ENCODE results near the gene STT3B.
A peak's percentile ranks its signal among the peaks of the same experiment; 100 is the strongest.
"Not testable (repeated sequence)": the region's sequence is repeated elsewhere in the genome, so short reads cannot be mapped to it uniquely, and the experiment has no call there.

Gene STT3B

DNA sequence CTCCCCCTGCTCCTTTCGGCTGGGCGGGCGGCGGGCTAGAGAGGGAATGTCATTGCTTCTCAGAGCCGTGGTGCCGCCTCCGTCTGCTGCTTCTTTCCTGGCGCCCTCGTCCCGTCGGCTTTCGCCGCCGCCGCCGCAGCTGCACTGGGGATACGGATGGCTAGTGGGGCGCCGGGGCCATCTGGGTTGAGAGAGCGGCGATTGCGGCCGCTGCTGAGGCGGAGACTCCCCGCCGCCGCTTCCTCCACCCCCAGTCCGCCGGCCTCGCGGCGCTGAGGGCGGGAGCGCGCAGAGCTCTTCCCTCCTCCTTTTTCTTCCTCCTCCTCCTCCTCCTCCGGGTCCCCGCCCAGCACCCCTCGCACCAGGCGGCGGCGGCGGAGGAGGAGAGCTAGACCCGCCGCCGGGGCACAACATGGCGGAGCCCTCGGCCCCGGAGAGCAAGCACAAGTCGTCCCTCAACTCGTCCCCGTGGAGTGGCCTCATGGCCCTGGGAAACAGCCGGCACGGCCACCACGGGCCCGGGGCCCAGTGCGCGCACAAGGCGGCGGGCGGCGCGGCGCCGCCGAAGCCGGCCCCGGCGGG lies at the start of gene STT3B:
Gene STT3B (plus strand): TSS at position 339 of the 582 bp plus-strand sequence. CDS start 74 bp downstream, at position 413.
- DNase-seq (ENCODE audit: low read depth), result peak; percentile 59

- no peak for DNase-seq (ENCODE audit: low read depth)
Measured at GRCh38 chr3:31483776-31484175, 48.9 kb upstream of the STT3B start.

GRCh38 chr3:31485196-31485595 lies 47.5 kb upstream of the STT3B start:
- DNase-seq (ENCODE audit: low read depth), result no peak

DNA sequence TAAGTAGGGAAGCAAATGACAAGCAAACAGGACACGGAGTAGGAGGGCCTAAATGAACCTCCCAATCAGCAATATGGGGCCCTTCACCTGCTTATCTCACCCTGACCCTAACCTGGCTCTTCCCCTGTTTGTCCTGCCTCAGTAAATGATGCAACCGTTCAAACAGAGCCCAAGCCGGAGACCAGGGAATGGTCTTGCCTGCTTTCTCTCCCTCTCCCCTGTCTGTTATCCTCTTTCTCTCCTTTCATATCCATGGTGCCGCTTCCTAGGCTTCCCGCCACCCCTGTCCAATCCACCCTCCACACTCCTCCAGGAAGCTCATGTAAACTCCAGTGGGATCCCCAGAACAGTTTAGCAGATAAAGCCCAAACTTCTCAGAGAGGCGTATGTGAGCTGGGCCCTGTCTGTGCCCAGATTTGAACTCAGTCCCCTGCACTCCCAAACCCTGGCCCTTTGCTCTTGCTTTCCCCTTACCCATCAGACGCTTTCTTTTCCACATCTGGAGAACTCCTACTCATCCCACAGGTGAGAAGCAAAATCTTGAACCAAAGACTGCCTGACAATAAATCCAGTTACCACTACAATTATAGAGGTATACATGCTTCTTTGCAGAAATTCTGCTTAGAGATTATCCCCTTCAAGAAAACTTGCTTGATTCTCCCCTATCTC lies 45.7 kb upstream of the STT3B start:
- DNase-seq (ENCODE audit: low read depth), result no peak

DNA sequence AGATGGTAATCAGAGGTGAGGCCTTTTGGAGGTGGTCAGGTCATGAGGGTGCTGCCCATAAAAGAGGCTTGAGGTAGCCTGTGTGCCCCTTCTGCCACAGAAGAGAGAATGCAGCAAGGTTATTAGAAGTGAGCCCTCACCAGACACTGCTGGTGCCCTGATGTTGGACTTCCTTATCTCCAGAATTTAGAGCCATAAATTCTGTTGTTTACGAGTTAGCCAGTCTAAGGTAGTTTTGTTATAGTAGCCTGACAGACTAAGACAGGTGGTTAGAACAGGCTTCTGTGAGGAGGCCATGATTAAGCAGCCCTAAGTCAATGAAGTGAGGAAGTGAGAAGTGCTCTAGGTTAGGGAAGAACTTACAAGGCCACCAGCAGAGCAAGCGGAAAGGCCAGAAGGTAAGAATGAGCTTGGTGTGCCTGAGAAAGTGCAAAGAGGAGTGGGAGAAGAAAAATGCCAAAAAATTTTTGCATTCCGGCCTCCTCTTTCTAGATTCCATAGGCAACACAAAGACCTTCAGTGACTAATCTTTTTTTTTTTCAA lies 44.2 kb upstream of the STT3B start:
- DNase-seq (ENCODE audit: low read depth), result no peak

DNA sequence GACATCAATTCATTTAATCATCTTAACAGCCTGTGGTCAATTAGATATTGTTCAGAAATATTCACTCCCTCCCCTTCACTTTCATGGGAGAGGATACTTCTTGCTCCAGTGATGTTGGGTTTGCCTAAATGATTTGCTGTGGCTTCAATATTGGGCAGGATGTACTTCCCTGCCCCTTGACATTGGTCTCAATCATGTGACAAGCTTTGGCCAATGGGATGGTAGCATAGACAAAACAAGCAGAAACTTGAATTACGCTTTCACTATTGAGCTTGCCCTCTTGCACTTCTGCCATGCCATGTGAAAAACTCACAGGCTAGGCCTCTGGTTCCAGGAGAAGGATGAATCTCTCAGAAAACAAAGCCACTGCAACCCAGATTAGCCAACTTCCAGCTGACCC lies 42.2 kb upstream of the STT3B start:
- DNase-seq (ENCODE audit: low read depth), result no peak

DNA sequence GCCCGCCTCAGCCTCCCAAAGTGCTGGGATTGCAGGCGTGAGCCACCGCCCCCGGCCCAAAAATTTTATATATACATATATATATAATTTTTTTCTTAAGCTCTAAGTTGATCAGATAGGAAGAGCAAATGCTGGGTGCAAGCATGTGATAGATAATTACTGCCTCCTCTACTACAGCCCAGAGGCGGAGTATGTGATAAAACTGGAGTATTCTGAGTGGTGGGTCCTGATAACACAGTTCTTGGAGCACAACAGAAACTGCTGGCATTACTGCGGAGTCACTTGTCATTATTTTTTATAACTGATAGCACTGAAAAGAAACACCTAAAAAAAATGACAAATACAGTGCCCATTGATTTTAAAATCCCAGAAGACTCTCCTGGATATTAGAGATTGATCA lies 41.1 kb upstream of the STT3B start:
- DNase-seq (ENCODE audit: low read depth), result no peak

- DNase-seq (ENCODE audit: low read depth), result no peak
Measured at GRCh38 chr3:31493149-31493548, 39.6 kb upstream of the STT3B start.

DNA sequence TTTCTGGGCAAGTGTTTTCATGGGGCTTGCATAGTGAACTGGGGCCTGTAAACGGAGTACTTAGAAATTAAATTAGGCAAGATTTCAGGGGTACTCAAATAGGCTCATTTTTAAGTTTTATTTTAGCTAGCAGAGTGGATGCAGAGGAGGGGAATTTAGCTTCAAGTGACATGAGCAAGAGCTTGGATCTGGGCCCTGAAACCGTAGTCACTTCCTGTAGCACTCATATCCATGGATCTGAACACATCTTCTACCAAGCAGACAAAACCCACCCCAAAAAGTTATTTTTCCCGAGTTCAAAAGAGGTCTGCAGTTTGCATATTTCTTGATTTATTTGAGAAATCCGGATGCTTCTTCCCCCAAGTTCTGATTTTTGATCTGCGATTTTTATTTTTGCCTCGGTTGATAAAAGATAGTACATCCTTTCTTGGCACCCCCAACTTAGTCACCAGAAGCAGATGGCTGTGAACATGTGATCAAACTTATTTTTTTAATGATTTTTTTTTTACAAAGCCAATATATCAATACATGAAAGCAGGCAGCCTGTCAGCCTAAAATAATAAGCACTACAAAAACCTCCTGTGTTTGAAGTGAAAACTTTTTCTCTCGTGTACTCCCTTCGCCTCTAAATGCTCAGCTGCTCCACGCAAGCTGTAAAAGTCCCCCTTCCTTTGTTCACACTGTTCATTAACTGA lies 36.6 kb upstream of the STT3B start:
- no peak for DNase-seq (ENCODE audit: low read depth)

GRCh38 chr3:31498791-31499190 lies 33.9 kb upstream of the STT3B start:
- no peak for DNase-seq (ENCODE audit: low read depth)

- DNase-seq (ENCODE audit: low read depth), result no peak
Measured at GRCh38 chr3:31499281-31499680, 33.4 kb upstream of the STT3B start.

GRCh38 chr3:31502803-31503221 lies 29.9 kb upstream of the STT3B start:
- DNase-seq (ENCODE audit: low read depth), result no peak

- no peak for DNase-seq (ENCODE audit: low read depth)
Measured at GRCh38 chr3:31503456-31503855, 29.3 kb upstream of the STT3B start.

- DNase-seq (ENCODE audit: low read depth), result no peak
Measured at GRCh38 chr3:31504230-31504629, 28.5 kb upstream of the STT3B start.

GRCh38 chr3:31505371-31506048 lies 27.2 kb upstream of the STT3B start:
- no peak for DNase-seq (ENCODE audit: low read depth)

GRCh38 chr3:31506515-31506914 lies 26.2 kb upstream of the STT3B start:
- DNase-seq (ENCODE audit: low read depth), result not testable (repeated sequence)

GRCh38 chr3:31508452-31509146 lies 24.1 kb upstream of the STT3B start:
- no peak for DNase-seq (ENCODE audit: low read depth)

DNA sequence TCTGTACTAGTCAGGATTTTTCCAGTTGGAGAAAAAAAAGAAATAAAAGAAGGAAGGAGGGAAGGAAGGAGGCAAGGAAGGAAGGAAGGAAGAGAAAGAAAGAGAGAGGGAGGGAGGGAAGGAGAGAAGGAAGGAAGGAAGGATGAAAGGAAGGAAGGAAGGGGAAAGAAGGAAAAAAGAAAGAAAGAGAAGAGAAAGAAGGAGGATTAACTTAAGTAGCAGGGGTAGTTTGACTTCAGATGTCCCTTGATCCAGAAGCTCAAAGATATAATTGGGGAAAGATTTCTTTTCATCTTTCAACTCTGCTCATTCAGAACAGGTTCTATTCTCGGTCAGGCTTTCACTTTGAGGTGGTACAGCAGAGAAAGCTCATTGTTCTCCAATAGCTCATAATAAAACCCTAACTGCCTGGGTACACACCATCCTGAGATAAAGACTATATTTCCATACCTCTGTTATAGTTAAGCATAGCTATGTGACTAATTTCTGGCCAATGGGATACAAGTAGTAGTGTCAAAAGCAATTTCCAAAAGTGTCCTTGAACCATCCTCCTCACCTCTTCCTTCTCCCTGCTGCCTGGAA lies 23.5 kb upstream of the STT3B start:
- DNase-seq (ENCODE audit: low read depth), result no peak

DNA sequence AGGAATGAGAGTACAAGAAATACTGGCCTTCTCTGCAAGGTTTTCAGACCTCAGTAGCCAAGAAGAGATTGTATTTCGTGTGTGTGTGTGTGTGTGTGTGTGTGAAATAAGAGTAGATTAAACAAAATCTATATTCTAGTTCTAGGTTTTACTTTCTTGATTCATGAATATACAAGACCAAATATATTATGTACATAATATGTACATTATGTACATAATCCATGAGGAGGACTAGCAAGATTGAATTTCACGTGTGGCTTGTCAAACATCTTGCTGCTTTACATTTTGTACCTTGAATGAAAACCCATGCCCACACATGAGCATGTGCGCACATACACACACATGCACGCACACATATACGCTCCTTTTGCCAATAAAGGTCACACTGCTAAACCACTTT lies 18.2 kb upstream of the STT3B start:
- DNase-seq (ENCODE audit: low read depth), result no peak

GRCh38 chr3:31515486-31516284 lies 17.0 kb upstream of the STT3B start:
- no peak for DNase-seq (ENCODE audit: low read depth)

DNA sequence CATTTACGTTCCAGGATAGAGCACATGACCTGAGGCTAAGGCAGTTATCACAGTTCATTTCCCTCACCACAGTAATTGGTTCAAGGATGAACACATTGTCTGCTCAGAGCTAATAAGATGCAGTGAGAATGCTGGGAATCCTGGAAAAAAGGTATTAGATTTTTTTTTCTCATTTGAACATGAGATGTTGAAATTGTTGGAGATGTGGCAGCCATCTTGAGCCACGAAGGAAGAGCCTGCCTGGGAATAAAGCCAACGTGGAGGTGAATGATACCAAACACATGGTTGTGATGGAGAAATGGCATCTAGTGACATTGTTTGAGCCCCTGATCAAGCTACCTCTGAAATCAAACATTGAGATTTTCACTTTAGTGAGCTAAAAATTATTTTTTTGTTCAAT lies 16.0 kb upstream of the STT3B start:
- no peak for DNase-seq (ENCODE audit: low read depth)

Data from HS-27A (cell line).